ENCODE results near the gene AHCYL1.

- TF ChIP-seq CTCF (optimal IDR thresholded peaks at IDR 0.05 in 1 of 3, IDR thresholded peaks at IDR 0.05 in 1 of 3, conservative IDR thresholded peaks at IDR 0.05 in 1 of 3; ENCODE audit: extremely low read depth in 1 of 3, insufficient read depth in 2 of 3, low read length in 3 of 3) (no peak), EZH2 (IDR thresholded peaks at IDR 0.05; ENCODE audit: low read length) (no peak)
These were observed 48.9 kb downstream of the AHCYL1 start for GRCh38 chr1:110033421-110033820.
